ENCODE results near the gene SLC38A8.

The SLC38A8 gene

DNA sequence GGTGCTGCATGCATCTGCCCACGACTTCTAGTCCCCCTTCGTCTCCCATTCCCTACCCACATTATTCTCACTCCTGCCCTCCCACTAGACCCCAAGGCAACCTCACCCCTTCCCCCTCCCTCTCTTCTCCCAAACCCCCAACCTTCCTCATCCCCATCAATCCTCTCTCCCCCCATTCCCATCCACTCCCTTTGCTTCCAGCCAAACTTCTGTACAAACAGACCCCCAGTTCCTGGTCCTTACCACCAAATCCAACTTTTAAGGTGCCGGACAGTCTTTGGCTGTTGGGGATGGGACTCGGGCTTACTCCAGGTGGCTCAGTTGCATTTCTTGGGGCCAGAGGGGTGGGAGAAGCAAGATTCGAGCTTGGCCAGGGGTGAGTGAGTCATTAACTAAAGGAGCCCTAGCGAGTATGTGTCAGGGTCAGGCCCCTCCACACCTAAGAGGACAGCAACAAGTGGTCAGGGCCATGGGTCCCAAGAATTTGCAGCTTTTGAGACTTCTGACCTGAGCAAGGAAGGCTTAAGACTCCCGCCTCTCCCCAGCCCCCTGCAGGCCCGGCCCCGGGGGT is at the start of gene SLC38A8:
TSS of gene SLC38A8 (minus strand) at position 488 of the 571 bp plus-strand sequence. CDS start 638 bp downstream, outside the sequence.
- no peak for DNase-seq (ENCODE audit: low spot score)

DNA sequence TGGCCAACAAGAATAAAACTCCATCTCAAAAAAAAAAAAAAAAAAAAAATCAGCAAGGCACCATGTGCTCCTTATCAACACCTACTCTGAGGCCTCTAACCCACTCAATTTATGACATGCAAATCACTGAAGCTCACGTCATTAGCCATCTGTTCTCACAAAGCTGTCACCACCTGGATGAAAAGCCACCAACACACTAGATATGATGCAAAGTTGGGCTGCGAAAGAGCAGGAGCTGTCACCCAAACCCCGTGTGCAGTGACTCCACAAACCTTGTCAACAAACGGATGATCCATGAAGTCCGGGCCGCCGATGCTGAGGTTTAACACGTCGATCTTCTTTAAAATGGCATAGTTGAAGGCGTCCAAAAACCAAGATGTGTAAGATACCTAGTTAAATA is 48.9 kb upstream of the SLC38A8 start:
- no peak for DNase-seq (ENCODE audit: low spot score)

DNA sequence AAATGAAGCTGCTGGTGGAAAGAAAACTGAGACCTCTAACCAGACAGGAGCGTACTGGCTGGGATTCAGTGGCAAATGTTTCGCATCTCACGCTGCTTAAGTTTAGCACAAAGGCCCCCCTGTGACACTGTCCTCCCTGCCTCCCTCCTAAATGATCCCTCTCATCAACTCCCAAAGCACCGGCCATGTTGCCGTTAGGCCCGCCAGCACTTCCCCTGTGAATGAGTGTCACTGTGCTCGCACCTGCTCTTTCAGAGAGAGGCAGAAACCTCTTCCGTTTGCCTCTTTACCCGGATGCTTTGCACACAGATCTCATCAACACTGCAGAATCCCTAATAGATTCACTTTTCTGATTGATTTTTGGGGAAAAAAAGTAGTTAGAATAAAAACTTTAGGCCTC is 47.6 kb upstream of the SLC38A8 start:
- DNase-seq (ENCODE audit: low spot score) = no peak

DNA sequence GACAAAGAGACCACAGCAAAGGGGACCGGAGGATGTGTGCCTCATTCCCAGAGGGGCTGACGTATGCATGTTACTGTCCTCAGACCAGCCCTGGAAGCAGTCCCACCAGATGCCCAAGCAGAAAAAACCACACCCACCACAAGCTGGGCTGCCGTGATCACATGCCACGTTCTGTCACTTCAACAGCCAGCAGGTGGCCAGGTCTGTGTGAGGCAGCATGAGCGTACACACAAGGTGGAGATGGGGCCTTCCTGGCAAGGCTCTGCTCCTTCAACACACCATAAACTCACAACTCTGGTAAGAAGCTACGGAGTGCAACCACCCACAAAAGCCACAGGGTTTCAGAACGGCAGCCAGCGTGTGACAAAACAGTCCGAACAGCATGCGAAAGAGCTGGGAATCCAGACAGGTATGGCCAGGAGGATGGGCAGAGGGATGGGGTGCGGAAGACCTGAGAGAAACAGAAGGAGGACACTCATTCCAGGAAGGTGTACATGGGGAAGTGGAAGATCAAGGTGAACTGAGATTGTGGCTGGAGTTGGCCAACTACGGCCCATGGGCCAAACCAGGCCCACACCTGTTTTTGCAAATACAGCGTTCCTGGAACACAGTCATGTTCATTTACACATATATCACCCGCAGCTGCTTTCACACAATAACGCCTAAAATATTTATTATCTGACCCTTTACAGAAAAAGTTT is 46.2 kb upstream of the SLC38A8 start:
- DNase-seq (ENCODE audit: low spot score) = peak; percentile 32

DNA sequence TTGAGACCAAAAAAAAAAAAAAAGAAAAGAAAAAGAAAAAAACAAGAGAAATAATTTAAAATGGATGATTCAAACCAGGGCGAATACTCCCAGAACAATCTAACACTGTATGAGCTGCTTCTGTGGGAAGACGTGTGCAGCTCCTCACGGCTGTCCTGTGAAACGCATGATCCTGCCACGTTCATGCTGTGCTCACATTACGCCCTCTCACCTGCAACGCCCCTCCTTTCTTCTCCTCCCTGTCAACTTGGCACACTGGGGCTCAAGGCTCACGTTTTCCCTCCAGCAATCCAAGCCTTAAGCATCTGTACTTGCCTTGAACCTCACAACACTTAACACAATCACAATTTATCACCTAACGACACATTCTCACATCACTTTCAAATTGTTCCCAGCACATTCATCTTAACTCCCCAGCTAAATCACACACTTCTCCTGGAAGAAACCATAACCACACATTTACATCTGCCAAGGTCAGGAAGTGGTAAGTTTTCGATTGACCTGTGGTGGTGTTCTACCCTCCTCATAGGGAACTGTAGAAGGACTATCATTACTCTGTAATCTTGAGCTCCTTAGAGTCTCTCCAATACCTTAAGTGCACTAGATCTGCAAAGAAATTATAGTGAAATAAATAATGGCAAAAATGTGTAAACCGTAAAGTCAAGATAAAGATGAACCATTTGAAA is 45.0 kb upstream of the SLC38A8 start:
- no peak for DNase-seq (ENCODE audit: low spot score)

DNA sequence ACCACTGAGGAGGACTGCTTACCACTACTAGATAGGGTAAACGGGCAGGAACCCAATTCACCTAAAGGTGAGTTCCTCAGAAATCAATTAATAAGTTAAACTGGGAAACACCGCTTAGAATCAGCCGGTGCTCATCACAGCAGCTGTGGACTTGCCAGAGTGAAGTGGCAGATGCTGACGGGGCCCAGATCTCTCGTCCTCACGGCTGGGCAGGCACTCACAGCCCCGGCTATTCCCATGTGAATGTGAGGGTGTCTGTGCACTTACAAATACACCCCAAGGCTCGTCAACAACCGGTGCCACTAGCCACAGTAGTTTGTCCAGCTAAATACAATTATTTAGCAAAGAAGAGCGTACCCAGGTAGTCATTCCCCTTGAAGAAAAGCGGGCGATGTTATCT is 44.4 kb upstream of the SLC38A8 start:
- no peak for DNase-seq (ENCODE audit: low spot score)

DNA sequence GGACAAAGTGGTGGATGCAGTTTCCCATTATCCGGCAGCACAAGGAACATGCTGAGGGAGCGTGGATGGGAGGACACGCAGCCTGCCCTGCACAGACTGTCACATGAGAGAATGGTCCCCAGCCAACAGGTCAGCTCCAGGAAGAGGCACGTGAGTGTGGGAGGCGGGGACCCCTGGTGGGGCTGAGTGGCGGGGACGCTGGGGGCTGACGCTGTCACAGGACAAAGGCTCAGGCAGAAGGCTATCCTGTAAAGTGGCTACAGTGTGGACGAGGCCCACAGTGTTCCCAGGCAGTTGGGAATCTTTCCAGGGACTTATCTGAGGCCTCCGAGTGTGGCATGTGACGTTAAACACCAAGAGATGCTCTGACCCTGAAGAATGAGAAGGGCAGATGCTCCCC is 43.7 kb upstream of the SLC38A8 start:
- DNase-seq (ENCODE audit: low spot score) = no peak

DNA sequence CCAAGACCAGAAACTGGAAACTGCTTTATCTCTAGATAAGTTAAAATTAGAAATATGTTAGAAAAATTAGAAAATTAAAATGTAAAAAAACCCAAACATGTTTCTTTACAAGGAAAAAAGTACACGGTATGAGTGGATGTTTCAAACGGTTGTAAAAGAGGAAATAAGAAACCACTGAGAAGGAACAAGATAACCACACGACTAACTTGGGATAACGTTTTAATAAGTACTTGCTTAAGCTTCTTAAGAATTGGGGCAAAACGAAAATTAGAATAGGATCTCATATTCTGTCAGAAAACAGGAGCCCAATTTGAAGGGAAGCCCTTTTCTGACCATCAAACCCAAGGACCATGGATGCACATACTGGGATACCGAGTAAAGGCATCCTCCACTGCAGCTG is 43.2 kb upstream of the SLC38A8 start:
- no peak for DNase-seq (ENCODE audit: low spot score)

DNA sequence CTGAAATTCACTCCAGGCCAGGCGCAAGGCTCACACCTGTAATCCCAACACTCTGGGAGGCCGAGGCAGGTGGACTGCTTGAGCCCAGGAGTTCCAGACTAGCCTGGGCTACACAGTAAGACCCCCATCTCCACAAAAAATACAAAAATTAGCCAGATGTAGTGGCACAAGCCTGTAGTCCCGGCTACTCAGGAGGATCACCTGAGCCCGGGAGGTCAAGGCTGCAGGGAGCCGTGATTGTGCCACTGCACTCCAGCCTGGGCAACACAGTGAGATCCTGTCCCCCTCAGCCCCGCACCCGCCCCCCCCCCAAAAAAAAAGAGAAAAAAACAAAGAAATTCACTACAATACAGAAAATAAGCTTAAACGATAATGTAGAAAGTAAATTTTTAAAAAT is 42.7 kb upstream of the SLC38A8 start:
- no peak for DNase-seq (ENCODE audit: low spot score)

DNA sequence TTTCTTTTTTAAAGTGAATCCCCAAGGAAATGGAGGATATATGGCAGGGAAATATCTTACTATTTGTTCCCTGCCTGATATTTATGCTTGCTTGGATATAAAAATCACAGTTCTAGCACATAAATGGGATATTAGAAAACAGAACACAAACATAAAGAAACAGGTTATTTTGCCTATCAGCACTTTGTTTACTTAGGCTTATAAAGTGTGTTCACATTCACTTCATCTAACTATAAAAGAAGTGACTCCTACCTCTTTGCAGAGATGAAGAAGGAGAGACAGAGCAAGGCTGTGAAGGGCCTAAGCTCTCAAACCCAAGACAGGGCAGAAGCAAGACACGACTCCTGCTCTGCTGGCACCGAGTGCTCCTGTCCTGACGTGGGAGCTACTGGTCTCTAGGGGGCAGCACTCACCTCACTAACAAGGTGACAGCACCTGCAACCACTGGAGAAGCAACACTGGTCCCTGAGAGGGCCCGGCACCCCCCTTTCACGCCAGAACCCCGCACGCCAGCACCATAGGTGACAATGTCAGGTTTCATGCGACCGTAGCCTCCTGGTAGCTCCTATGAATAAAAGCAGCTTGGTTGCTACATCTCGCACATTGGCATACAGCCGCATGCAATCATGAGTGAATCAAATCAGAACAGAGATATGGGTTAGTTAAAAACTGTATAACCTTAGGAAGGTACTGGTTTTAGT is 42.1 kb upstream of the SLC38A8 start:
- DNase-seq (ENCODE audit: low spot score) = peak; percentile 69

DNA sequence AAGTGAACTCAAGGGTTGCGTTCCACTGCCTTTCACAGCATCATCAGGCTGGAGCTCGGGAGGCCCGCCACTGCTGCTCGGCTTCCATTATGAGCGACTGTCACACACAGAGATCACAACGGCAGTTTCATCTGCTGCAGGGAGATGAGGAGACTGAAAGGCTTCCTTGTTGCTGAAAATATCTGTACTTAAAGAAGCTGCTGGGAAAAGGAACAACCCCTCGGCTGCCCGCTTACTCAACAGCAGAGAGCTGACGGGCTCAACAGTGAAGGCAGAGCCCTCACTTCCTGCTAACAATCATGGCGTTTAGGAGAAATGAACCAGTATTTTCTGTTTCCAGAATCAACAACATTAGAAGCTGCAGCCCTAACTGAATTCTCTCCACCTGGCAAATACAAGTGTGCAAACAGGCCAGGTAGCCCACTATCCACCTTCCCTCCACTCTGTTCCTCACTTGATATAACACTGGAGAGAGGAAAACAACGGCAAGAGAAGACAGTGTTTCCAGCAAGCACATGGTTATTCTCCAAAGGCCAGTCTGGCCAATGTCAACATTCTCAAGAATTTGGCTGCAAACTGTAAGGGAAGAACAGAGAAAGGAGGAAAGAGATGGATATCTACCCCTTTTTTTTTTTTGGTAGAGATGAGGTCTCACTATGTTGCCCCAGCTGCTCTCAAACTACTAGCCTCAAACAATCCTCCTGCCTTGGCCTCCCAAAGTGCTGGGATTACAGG is 40.4 kb upstream of the SLC38A8 start:
- DNase-seq (ENCODE audit: low spot score) = no peak

DNA sequence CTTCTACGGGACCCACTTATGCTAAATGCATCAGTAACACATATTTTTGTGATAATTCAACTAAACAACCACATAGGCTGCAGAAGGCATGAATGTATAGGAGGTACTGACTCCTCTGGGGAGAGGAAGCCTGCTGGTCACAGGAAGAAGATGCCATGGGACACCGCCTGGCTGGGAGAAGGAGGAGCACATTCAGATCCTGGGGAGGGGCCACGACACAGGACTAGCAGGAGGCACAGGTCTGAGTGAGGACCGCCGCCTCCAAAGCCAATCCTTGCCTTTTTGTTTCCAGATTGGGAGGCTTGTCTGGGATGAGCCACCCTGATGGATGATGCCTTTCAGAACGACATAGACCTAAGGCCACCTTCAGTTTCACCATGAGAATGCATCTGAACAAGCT is 39.5 kb upstream of the SLC38A8 start:
- no peak for DNase-seq (ENCODE audit: low spot score)

DNA sequence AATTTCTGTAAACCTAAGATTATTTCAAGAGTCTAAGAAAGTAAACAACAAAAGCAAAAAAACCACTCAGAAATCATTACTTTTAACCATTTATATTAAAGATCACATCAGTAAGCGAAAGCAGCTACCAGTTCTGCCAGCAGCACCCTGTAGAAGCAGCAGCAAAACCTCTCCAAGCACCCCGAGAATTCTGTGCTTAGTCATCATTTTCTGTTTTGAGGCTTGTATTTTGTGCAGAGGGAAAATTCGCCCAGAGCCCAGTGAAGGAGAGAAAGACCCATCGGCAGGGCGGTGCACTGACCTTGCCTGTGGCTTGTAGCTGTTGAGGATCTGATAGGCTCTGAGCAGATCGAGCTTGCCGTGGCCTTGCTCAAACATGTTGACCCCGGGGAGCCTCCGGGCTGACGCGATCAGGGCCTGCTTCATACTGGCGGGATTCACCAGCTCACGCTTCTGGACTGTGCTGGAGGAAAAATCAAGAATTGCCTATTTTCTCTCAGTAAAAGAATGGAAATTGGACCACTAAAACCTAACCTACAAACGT is 38.9 kb upstream of the SLC38A8 start:
- no peak for DNase-seq (ENCODE audit: low spot score)

DNA sequence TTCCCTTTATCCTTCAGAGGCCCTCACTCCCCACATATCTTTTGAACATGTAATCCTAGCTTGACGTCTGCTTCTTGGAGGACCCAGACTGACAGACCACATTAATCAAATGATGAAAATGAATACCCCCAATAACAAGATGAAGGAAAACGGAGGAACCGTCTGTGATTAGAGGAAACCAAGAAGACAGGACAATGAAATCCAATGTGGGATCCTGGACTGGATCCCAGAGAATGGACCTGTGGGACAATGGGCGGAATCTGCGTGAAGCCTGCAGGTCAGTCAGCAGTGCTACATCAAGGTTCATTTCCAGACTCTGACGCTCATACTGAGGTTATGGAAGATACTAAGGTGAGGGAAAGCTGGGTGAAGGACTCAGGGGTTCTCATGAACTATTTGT is 38.2 kb upstream of the SLC38A8 start:
- no peak for DNase-seq (ENCODE audit: low spot score)

DNA sequence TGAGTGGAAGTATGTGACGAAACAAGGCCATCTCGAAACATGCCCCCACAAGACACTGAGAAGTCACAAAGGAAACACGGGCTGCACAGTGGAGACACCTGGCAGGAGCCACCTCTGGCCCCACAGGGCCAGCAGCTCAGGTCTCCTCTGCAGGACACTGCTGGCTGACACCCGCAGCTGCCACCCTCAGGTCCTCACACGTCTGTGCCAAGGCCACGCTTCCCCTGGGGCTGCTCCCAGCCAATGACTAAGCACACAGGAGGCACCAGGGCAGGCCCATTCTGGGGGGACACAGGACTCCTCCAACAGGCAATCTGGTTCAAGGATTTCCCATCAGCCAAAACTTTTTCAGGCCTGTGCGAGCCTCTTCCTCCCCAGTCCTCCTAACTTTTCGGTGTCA is 37.8 kb upstream of the SLC38A8 start:
- DNase-seq (ENCODE audit: low spot score) = no peak

DNA sequence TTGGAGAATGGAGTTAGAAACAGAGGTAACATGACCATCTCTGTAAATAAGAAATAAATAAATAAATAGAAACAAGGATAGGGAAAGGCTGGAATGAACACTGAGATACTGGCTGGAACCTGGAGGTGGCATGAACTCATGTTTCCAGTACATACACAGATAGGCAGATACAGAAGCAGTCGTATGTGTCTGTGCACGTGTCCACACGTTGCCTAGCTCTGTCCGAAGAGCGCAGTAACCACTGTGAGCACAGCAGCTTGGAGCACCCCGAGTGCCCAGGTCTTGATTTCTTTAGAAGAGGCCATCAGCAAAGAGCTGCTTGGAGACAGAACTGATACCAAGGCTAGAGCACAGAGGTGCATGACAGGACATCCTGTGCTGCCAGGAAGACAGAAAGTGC is 37.1 kb upstream of the SLC38A8 start:
- no peak for DNase-seq (ENCODE audit: low spot score)

DNA sequence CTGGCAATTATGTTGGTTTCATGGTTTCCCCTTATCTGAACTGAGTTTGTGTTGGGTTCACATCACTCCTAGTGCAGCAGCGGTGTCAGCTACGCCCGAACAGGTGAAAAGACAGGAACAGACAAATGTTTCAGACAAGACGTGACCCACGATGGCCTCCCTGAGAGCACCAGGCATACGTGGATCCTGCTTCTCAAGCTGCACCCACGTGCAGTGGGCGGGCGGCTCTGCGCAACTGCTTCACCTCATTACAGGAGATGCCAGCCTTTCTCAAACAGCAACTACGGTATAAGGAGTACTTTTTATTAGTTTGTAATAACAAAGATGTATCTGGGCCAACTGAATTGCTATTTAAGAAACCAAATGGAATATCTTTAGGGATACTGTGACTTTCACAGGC is 32.8 kb upstream of the SLC38A8 start:
- DNase-seq (ENCODE audit: low spot score) = no peak

DNA sequence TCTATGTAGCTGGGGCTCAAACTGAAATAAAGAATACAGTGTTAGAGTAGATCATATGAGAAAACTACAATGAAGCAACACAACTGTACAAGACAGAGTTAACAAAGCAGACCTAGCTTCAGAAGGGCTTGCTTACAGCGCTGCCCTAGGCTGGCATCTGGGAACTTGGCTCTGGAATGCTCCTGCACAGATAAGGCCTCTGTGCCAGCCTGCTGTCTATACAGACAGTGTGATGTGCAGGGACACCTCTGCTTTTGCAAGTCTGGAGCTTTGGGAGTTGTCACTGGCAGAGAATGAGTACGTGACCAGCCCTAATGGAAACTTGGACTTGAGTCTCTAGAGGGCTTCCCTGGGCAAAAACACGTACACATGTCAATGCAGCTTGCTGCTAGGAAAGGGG is 32.1 kb upstream of the SLC38A8 start:
- DNase-seq (ENCODE audit: low spot score) = no peak

DNA sequence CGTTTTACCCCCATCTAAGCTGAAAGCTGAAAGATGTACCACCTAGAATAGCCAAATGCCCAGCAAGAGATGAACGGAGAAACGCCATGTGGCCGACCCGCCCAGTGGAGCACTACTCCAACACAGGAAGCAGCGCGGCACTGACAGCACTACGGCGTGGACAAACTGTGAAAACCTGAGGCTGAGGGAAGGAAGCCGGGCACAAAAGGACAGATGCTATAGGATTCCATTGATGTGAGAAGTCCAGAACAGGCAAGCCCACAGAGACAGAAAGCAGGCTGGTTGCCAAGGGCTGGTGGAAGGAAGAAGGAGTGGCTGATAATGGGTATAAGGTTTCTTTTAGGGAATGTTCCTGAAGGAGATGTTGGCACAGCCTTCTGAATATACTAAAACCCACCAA is 29.4 kb upstream of the SLC38A8 start:
- DNase-seq (ENCODE audit: low spot score) = no peak

DNA sequence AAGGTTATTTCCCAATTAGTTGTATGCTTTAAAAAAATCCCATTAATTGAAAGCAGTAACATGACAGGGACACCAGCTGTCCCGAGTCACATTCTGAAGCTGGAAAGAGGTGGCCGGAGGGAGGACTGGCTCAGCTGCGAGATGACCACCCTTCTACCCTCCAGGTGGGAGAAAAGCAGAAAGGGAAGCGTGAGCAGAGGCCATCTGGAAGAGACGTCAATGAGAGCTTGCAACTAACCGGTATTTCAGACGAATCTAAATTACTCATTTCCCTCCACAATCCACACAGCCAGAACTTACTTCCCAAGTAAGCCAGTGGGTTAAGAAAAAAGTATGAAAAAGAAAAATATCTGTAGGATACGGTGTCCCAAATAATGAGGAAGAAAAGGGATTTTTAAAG is 28.5 kb upstream of the SLC38A8 start:
- DNase-seq (ENCODE audit: low spot score) = no peak

DNA sequence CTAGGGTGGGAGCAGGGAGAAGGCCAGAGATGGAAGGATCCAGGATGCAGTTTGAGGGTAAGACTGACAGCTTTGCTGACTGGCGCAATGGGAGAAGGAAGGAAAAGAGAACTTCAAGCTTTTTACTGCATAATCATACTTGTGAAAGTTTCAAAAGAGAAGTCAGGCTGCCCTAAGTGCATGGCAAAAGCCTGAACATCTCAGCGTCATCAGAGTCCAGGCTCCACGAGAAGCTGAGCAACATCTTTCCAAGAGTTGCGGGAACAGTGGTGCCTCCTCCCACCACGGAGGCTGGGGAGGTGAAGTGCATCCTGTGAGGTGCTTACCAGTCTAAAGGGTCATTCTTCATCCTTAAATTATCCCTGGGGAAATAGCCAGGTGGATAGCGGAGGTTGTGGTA is 26.9 kb upstream of the SLC38A8 start:
- DNase-seq (ENCODE audit: low spot score) = no peak

Measured in CD4-positive, alpha-beta T cell treated with Interleukin-15 for 4 hours (primary cell).